Measurements from ENCODE around the gene UBAC1.

The UBAC1 gene

DNA sequence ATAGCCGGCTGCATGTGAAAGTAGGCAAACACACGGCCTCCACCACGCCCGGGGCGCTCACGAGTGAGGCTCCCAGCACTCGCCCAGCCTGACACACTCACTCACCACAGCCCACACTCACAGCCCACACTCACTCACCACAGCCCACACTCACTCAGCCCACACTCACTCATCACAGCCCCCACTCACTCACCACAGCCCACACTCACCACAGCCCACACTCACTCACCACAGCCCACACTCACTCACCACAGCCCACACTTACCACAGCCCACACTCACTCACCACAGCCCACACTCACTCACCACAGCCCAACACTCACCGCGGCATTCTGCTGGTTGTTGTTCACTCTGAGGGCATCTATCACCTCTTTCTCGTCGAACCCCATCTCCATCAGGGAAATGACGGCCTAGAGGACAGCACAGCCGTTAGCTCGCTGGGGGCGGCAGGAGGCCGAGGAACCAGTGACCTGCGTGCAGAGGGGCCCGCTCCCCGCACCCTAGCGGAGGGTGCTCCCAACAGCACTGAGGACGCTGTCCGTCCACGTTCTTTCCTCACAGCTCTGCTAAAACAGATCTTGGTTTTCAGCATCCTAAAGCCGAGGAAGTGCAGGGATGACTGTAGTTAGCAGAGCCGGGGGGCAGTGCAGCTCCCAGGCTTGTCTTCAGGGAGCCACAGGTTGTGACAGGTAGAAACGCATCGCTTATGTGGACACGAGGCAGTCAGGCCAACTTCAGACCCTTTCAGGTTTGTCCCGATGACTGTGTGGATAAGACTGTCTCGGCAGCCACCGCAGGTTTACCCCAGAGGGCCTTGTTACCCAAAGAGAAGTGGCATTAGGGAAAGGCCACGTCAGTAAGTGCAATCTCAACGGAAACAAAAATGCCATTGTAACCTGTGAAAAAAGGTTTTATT, 21.6 kb downstream of the UBAC1 start:
- H3K4me1 ChIP-seq (ENCODE audit: control insufficient read depth, insufficient read depth, low read length) = no peaks in the 10 kb centered on the region
- no peak overlapping the region for H3K4me3 ChIP-seq (ENCODE audit: low read depth, low read length)
- H3K27ac ChIP-seq (ENCODE audit: extremely low read depth, low read depth, low read length) = no peak overlapping the region
- peaks cover 13 to 80% of the 10 kb centered on the region in 2 experiments; a peak in 2 of 3 replicates for H3K36me3 ChIP-seq (ENCODE audit: control insufficient read depth in 2 of 2, insufficient read depth in 1 of 2, low read length in 2 of 2)
- ChIA-PET POLR2A (interaction anchor here (0.7 kb wide), 2 partner anchors 11 to 294 kb away, joined by 3 read pairs; no protein-coding TSS in a partner anchor), CTCF (no interaction called here)
- H3K9me3 ChIP-seq (ENCODE audit: control insufficient read depth, insufficient read depth, low read depth, low read length) = no peaks in the 10 kb centered on the region
- TF ChIP-seq ZBTB48 (tag by site-specific recombination; IDR thresholded peaks at IDR 0.05) (no peak), ZNF837 (tag by site-specific recombination; IDR thresholded peaks at IDR 0.05) (no peak), EGR2 (tag by site-specific recombination; IDR thresholded peaks at IDR 0.05; ENCODE audit: low read depth) (peak; percentile 99), ZNF555 (tag by site-specific recombination; conservative IDR thresholded peaks at IDR 0.05) (no peak), ZNF571 (tag by site-specific recombination; IDR thresholded peaks at IDR 0.05) (no peak), ZFHX2 (tag by site-specific recombination; conservative IDR thresholded peaks at IDR 0.05) (peak; percentile 99), WT1 (tag by site-specific recombination; IDR thresholded peaks at IDR 0.05) (no peak)
- TF ChIP-seq, protein P1, sequence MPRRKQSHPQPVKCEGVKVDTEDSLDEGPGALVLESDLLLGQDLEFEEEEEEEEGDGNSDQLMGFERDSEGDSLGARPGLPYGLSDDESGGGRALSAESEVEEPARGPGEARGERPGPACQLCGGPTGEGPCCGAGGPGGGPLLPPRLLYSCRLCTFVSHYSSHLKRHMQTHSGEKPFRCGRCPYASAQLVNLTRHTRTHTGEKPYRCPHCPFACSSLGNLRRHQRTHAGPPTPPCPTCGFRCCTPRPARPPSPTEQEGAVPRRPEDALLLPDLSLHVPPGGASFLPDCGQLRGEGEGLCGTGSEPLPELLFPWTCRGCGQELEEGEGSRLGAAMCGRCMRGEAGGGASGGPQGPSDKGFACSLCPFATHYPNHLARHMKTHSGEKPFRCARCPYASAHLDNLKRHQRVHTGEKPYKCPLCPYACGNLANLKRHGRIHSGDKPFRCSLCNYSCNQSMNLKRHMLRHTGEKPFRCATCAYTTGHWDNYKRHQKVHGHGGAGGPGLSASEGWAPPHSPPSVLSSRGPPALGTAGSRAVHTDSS (tag by site-specific recombination; IDR thresholded peaks at IDR 0.05) = no peak
- TF ChIP-seq, protein P2, sequence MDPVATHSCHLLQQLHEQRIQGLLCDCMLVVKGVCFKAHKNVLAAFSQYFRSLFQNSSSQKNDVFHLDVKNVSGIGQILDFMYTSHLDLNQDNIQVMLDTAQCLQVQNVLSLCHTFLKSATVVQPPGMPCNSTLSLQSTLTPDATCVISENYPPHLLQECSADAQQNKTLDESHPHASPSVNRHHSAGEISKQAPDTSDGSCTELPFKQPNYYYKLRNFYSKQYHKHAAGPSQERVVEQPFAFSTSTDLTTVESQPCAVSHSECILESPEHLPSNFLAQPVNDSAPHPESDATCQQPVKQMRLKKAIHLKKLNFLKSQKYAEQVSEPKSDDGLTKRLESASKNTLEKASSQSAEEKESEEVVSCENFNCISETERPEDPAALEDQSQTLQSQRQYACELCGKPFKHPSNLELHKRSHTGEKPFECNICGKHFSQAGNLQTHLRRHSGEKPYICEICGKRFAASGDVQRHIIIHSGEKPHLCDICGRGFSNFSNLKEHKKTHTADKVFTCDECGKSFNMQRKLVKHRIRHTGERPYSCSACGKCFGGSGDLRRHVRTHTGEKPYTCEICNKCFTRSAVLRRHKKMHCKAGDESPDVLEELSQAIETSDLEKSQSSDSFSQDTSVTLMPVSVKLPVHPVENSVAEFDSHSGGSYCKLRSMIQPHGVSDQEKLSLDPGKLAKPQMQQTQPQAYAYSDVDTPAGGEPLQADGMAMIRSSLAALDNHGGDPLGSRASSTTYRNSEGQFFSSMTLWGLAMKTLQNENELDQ (tag by site-specific recombination; IDR thresholded peaks at IDR 0.05; ENCODE audit: low read depth) = no peak

DNA sequence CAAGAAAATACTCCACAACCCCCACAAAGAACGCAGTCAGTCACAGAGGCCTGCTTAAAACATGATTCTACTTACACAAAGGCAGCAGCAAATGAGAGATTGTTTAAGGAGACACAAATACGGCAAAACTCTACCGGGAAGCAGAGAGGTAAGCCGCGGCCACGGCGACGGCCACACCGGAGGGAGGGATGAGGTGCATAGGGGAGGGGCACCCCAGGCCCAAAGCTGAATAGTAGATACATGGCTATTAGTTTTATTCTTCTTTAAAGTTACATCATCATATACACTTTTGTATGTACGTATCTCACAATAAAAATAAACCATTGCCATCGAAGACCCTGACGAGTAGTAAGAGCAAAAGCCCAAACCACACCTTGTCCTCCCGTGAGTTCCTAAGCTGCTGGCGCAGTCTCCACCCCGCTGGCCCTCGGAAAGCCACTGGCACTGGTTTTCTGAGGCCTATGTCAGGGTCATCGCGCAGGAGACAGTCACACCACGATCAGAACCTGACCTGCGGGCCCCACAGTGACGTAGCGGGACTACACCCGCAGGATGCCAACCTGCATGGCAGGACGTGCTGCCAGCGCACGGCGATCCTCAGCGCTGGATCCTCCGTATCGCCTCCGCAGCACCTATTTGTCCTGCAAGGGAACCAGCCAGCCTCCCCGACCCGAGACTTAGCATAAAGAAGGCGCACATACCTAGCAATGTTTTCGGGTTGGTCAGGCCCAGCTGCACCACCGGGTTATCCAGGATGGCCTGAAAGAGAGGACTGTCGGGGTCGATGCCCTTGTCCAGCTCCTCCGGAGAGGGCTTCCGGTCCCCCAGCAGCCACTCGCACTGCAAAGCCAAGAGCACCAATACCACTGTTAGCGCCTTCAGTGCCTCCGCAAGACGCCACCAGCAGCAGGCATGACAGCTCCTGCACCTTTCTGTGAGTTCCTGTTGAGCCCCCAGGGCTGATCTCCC, 23.4 kb downstream of the UBAC1 start:
- ChIA-PET POLR2A (no interaction called here), CTCF (interaction anchor here (0.5 to 0.6 kb wide), 2 partner anchors 13 to 17 kb away, joined by 3 read pairs; no protein-coding TSS in a partner anchor)
- no peak overlapping the region for H3K4me3 ChIP-seq (ENCODE audit: low read depth, low read length)
- no peaks in the 10 kb centered on the region for H3K4me1 ChIP-seq (ENCODE audit: control insufficient read depth, insufficient read depth, low read length)
- no peak overlapping the region for H3K27ac ChIP-seq (ENCODE audit: extremely low read depth, low read depth, low read length)
- H3K9me3 ChIP-seq (ENCODE audit: control insufficient read depth, insufficient read depth, low read depth, low read length) = no peaks in the 10 kb centered on the region
- H3K36me3 ChIP-seq (ENCODE audit: control insufficient read depth in 2 of 2, insufficient read depth in 1 of 2, low read length in 2 of 2) = peaks cover 13 to 77% of the 10 kb centered on the region in 2 experiments; a peak in 2 of 3 replicates
- no peak for TF ChIP-seq ZIC2 (tag by site-specific recombination; IDR thresholded peaks at IDR 0.05)
- TF ChIP-seq ZFP69B (tag by site-specific recombination; IDR thresholded peaks at IDR 0.05) = no peak
- no peak for TF ChIP-seq ZFHX2 (tag by site-specific recombination; conservative IDR thresholded peaks at IDR 0.05)
- no peak for TF ChIP-seq ZNF48 (tag by site-specific recombination; IDR thresholded peaks at IDR 0.05)
- TF ChIP-seq, protein P3, sequence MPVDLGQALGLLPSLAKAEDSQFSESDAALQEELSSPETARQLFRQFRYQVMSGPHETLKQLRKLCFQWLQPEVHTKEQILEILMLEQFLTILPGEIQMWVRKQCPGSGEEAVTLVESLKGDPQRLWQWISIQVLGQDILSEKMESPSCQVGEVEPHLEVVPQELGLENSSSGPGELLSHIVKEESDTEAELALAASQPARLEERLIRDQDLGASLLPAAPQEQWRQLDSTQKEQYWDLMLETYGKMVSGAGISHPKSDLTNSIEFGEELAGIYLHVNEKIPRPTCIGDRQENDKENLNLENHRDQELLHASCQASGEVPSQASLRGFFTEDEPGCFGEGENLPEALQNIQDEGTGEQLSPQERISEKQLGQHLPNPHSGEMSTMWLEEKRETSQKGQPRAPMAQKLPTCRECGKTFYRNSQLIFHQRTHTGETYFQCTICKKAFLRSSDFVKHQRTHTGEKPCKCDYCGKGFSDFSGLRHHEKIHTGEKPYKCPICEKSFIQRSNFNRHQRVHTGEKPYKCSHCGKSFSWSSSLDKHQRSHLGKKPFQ (tag by site-specific recombination; IDR thresholded peaks at IDR 0.05) = no peak
- TF ChIP-seq TCF7L2 (IDR thresholded peaks at IDR 0.05; ENCODE audit: borderline replicate concordance, low read depth, low read length) = no peak
- TF ChIP-seq, protein P4, sequence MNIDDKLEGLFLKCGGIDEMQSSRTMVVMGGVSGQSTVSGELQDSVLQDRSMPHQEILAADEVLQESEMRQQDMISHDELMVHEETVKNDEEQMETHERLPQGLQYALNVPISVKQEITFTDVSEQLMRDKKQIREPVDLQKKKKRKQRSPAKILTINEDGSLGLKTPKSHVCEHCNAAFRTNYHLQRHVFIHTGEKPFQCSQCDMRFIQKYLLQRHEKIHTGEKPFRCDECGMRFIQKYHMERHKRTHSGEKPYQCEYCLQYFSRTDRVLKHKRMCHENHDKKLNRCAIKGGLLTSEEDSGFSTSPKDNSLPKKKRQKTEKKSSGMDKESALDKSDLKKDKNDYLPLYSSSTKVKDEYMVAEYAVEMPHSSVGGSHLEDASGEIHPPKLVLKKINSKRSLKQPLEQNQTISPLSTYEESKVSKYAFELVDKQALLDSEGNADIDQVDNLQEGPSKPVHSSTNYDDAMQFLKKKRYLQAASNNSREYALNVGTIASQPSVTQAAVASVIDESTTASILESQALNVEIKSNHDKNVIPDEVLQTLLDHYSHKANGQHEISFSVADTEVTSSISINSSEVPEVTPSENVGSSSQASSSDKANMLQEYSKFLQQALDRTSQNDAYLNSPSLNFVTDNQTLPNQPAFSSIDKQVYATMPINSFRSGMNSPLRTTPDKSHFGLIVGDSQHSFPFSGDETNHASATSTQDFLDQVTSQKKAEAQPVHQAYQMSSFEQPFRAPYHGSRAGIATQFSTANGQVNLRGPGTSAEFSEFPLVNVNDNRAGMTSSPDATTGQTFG (tag by site-specific recombination; IDR thresholded peaks at IDR 0.05; ENCODE audit: borderline replicate concordance) = no peak
- no peak for TF ChIP-seq RBAK (tag by site-specific recombination; IDR thresholded peaks at IDR 0.05)
- TF ChIP-seq ZNF629 (tag by site-specific recombination; IDR thresholded peaks at IDR 0.05) = no peak
- TF ChIP-seq, protein P5, sequence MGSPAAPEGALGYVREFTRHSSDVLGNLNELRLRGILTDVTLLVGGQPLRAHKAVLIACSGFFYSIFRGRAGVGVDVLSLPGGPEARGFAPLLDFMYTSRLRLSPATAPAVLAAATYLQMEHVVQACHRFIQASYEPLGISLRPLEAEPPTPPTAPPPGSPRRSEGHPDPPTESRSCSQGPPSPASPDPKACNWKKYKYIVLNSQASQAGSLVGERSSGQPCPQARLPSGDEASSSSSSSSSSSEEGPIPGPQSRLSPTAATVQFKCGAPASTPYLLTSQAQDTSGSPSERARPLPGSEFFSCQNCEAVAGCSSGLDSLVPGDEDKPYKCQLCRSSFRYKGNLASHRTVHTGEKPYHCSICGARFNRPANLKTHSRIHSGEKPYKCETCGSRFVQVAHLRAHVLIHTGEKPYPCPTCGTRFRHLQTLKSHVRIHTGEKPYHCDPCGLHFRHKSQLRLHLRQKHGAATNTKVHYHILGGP (tag by site-specific recombination; IDR thresholded peaks at IDR 0.05) = no peak
- no peak for TF ChIP-seq MZF1 (tag by site-specific recombination; IDR thresholded peaks at IDR 0.05; ENCODE audit: borderline replicate concordance)
- no peak for TF ChIP-seq ZNF202 (tag by site-specific recombination; IDR thresholded peaks at IDR 0.05; ENCODE audit: borderline replicate concordance)
- no peak for TF ChIP-seq ZNF404 (tag by site-specific recombination; IDR thresholded peaks at IDR 0.05)
- no peak for TF ChIP-seq ZNF571 (tag by site-specific recombination; IDR thresholded peaks at IDR 0.05)
- no peak for TF ChIP-seq ZNF354C (tag by site-specific recombination; IDR thresholded peaks at IDR 0.05; ENCODE audit: borderline replicate concordance, low read depth)
